ENCODE measurements around the gene TNFSF4.

Gene TNFSF4

DNA sequence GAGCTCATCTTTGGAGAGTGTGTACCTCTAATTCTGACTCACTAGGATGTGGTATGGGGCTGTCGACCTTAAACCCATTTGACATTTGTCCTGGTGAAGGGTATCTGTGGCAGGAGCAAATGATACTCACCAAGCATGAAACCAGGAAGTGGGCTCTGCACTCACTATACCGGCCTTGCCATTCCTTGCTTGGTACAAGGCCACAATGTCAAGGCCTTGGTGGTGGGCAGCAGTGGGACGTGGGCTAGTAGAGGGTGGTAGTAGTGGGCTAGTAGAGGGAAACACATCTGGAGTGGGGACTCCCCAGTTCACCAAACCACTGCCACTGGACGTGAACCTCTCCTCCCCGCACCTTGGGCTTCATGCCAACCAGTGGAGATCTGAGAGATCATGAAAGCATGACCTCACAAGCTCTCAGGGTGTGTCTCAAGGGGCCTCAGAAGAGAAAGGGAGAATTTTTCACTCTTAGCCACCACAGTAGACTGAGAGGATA, 11.5 kb downstream of the TNFSF4 start:
- TF ChIP-seq, protein P1, sequence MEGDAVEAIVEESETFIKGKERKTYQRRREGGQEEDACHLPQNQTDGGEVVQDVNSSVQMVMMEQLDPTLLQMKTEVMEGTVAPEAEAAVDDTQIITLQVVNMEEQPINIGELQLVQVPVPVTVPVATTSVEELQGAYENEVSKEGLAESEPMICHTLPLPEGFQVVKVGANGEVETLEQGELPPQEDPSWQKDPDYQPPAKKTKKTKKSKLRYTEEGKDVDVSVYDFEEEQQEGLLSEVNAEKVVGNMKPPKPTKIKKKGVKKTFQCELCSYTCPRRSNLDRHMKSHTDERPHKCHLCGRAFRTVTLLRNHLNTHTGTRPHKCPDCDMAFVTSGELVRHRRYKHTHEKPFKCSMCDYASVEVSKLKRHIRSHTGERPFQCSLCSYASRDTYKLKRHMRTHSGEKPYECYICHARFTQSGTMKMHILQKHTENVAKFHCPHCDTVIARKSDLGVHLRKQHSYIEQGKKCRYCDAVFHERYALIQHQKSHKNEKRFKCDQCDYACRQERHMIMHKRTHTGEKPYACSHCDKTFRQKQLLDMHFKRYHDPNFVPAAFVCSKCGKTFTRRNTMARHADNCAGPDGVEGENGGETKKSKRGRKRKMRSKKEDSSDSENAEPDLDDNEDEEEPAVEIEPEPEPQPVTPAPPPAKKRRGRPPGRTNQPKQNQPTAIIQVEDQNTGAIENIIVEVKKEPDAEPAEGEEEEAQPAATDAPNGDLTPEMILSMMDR (IDR thresholded peaks at IDR 0.05; ENCODE audit: extremely low read depth, missing control alignments) = no peak
- DNase-seq (ENCODE audit: low spot score) = peak; percentile 42

DNA sequence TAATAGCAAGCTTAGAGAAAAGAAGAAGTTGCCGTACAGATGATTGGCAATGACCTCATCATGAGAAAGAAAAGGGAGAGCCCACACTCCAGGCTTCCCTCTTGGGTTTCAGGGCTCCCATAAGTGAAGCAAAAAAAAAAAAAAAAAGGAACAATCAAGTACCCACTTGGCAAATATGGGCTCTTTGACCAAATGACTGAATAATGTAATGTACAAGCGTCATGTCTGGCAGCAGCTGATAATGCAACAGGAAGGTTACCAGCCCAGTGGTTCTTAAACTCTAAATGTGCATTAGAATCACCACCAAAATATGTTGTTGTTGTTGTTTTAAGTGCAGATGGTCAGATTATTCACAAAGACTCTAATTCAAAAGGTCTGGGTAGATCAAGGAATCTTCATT, 13.5 kb downstream of the TNFSF4 start:
- DNase-seq (ENCODE audit: low spot score) = no peak
- TF ChIP-seq, protein P1 (IDR thresholded peaks at IDR 0.05; ENCODE audit: extremely low read depth, missing control alignments) = no peak

DNA sequence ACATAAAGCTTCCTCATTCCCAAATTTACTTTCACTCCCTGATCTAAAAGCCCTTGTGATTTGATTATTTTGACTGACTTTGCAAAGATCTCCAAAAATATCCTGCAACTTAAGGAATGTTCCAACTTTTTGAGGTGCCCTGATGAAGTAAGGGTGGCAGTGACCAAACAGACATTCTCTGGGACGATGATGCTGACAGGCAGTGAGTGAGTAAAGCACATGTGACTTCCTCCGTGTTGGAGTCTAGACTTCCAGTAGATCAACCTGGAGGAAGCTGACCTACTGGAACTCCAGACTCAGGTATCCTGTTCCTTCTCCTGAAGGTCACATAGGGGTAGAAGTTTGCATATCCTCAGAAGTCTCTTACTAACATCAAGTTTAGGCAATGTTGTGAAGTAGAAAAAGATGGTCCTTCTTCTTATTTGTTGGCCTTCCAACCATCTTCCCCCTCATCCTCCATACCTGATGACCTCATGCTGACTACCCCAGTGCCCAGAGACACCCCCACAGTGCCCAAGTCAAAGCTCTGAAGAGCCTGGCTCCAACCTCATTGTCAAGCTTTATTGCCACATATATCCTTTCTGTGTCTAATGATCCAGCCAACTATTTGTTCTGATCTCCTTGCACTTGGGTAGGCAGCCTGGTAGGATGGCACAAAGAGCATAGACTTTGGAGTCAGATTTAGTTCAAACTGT, 16.0 kb downstream of the TNFSF4 start:
- TF ChIP-seq, protein P1 (IDR thresholded peaks at IDR 0.05; ENCODE audit: extremely low read depth, missing control alignments) = no peak

DNA sequence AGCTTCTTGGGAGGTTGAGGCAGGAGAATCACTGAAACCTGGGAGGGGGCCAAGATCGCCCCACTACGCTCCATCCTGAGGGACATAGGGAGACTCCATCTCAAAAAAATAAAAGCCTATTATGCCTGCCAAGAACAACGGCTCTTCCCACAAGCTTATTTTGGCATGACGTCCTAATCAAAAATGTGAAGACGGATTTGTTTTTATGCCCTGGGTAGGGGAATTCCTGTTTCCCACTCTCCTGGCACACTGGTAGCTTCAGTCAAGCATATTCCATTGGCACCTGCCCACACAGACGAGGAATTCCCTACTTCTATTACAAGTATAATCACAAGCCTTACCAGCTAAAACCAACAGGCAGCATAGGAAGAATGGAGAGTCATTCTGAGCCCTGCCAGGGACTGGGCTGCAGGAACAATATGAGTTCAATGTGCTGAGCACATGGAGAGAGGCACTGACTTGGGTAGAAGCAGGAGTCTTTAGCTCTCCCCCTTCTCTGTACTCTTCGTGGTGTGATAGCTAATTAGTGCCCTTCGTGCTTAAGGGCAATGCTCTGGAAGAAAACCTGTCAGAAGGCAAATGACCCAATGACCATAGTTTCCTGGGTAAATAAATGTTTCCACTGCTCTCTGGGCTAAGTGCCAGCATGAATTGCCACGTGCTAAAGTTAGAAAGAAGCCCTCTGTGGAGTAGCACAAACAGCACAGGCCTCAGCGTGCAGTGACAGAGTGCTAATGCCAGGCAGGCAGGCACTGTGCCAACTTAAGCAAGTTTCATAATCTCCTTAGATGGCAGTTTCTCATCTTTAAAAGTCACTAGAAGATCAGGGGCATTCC, 16.8 kb downstream of the TNFSF4 start:
- no peak for DNase-seq (ENCODE audit: low spot score)
- TF ChIP-seq, protein P1 (IDR thresholded peaks at IDR 0.05; ENCODE audit: extremely low read depth, missing control alignments) = no peak

More for the DNA sequence above, 16.0 kb downstream of the TNFSF4 start:
- no peak for DNase-seq (ENCODE audit: low spot score)

DNA sequence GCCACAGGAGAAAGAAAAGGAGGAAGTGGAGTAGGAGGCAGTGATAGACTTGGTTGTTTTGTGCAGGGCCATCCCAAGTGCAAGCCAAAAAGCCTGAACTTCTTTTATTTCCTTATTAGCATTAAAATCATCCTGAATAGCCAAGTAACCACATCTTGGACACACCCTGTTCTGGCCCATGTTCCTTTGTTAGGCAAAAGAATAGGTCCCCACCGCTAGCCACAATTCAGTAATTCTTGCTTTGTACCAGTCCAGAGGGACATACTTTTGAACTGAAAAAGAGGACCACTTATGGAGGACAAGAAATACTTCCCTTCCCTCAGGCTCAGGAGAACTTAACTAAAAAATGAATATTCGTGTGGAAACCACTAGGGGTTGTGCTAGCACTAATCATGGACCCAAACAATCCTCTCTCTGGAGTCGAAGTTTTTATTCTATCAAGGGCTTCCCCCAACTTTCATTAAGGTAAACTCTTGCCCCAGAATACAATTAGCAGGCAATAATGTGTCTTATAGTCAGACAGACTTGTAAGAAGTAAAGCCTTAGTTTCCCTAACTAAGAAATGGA, 19.4 kb downstream of the TNFSF4 start:
- DNase-seq (ENCODE audit: low spot score) = no peak
- TF ChIP-seq, protein P1 (IDR thresholded peaks at IDR 0.05; ENCODE audit: extremely low read depth, missing control alignments) = no peak

DNA sequence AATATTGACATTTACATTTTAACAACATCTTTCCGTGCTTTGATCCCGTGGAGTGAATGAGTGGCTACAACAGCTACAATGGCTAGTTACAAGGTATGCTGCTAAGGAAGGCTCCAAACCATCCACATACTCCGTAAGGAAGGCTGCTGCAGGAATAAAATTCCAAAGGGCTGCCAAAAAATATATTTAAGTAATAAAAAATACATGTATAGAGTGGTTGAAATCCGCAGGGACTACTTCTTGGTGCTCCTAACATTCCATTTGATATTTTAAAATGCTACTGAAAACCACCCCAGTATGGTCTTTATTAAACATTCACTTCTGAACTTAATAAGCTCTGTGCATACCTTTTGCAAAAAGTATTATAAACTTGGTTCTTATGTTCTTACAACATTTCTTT, 25.3 kb downstream of the TNFSF4 start:
- TF ChIP-seq, protein P1 (IDR thresholded peaks at IDR 0.05; ENCODE audit: extremely low read depth, missing control alignments) = no peak
- no peak for DNase-seq (ENCODE audit: low spot score)

DNA sequence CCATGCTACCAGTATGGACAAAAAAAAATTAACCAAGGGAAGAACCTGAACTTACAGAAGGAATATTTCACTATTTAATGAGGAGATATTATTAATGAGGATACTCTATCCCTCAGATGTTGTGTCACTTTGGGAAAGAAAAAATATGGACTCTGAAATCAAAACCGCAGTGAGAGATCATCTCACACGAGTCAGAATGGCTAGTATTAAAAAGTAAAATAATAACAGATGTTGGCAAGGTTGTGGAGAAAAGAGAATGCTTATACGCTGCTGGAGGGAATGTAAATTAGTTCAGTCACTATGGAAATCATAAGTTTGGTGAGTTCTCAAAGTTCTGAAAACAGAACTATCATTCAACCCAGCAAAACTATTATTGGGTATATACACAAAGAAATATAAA, 30.9 kb downstream of the TNFSF4 start:
- TF ChIP-seq, protein P1 (IDR thresholded peaks at IDR 0.05; ENCODE audit: extremely low read depth, missing control alignments) = no peak

More for the DNA sequence above, 30.9 kb downstream of the TNFSF4 start:
- DNase-seq (ENCODE audit: low spot score) = no peak

Data from GM20000 (cell line).